Stomach (tissue), 4 donors: Measurements from ENCODE around the gene C3.

ENCODE experiments used
- POLR2A ChIP-seq, 4 donors: fragments of 450-650 bp; IDR thresholded peaks; one replicate each; pipeline ENCODE4 v1.6.1; 2016; ENCODE audit warnings: antibody characterized with exemption in 4 of 4, control low read depth in 2 of 4, mild to moderate bottlenecking in 1 of 4, moderate library complexity in 1 of 4
- POLR2AphosphoS5 ChIP-seq, 3 donors: sonication (generic); formaldehyde crosslinking; IDR thresholded peaks; one replicate each; pipeline ENCODE4 v1.6.1; 2016; ENCODE audit warnings: antibody characterized with exemption in 3 of 3
- TF ChIP-seq, protein P1 (sequence below), 7 experiments: fragments of 450-650 bp in 4 of 7; fragments of 200-600 bp in 3 of 7; sonication (generic) in 3 of 7; IDR thresholded peaks; one replicate each; pipeline ENCODE4 v1.5.1; 2016 to 2019; ENCODE audit warnings: antibody characterized with exemption in 7 of 7, control low read depth in 2 of 7, mild to moderate bottlenecking in 1 of 7

DNA sequence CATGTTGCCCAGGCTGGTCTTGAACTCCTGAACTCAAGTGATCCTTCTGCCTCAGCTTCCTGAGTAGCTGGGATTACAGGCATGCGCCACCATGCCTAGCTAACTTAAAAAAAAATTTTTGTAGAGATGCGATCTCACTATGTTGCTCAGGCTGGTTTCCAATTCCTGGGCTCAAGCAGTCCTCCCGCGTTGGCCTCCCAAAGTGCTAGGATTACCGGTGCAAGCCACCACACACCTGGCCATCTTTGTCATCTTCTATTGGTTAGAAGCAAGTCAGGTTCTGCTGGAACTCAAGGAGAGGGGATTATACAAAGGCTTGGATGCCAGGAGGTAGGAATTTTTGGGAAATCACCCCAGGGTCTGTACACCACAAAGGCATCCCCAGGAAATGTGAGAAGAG, 75.7 kb downstream of the C3 start:
- TF ChIP-seq, protein P1, sequence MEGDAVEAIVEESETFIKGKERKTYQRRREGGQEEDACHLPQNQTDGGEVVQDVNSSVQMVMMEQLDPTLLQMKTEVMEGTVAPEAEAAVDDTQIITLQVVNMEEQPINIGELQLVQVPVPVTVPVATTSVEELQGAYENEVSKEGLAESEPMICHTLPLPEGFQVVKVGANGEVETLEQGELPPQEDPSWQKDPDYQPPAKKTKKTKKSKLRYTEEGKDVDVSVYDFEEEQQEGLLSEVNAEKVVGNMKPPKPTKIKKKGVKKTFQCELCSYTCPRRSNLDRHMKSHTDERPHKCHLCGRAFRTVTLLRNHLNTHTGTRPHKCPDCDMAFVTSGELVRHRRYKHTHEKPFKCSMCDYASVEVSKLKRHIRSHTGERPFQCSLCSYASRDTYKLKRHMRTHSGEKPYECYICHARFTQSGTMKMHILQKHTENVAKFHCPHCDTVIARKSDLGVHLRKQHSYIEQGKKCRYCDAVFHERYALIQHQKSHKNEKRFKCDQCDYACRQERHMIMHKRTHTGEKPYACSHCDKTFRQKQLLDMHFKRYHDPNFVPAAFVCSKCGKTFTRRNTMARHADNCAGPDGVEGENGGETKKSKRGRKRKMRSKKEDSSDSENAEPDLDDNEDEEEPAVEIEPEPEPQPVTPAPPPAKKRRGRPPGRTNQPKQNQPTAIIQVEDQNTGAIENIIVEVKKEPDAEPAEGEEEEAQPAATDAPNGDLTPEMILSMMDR (IDR thresholded peaks at IDR 0.05), result no peak
- no peak for TF ChIP-seq POLR2AphosphoS5 (IDR thresholded peaks at IDR 0.05)
- no peak for TF ChIP-seq POLR2A (IDR thresholded peaks at IDR 0.05)
